ENCODE data around the gene TGFB1.
A peak's percentile ranks its signal among the peaks of the same experiment; 100 is the strongest.

Gene TGFB1

DNA sequence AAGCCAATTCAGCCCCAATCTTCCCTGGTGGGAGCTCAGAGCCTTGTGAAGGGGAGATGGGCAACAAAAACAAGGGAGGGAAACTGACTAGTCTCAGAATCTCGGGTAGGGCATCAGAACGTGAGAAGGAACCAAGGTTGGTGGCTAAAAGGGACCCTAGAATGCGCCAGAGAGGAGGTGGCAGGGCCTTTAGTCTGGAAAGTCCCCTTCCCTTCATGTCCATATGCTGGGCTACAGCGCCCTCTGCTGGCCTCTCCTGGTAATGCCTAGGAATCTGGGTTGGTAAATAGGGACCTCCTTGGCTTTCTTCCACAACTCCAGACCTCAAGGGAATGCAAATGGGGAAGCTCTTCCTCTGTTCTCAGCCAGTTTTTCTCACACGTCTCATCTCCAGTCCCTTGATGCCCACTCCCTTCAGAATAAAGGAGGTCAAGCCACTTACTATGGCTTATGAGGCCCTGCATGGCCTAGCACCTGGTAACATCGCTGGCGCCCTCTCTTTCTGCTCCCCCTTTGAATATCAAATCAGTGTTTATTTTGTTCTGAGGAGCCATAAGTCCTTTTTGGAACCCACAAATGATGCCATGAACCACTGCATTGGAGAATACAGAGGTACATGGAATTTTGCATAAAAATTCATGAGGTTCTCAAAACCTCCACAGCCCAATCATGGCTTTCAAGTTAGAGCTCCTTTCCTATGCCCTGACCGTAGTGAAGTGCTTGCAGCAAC lies 45.1 kb downstream of the TGFB1 start:
- Histone ChIP-seq H4K20me1 (ENCODE audit: control insufficient read depth, insufficient read depth, low read depth, low read length) (no peaks in the 10 kb centered on the region), H3K9me3 (ENCODE audit: control insufficient read depth, insufficient read depth, low read length) (no peaks in the 10 kb centered on the region), H3K27me3 (ENCODE audit: control insufficient read depth, low read length) (no peaks in the 10 kb centered on the region), H3K4me3 (ENCODE audit: low read length) (peak overlapping the region; percentile 97), H3K27ac (ENCODE audit: low read depth, low read length) (peak overlapping the region; percentile 63), H3F3A (ENCODE audit: control insufficient read depth, insufficient read depth) (peaks cover 21% of the 10 kb centered on the region), H3K9me2 (replicated peaks; ENCODE audit: control insufficient read depth, low read length) (no peaks in the 10 kb centered on the region), H3K4me2 (ENCODE audit: low read length) (peak overlapping the region; percentile 97), H3K36me3 (ENCODE audit: control insufficient read depth, low read length) (peaks cover 63% of the 10 kb centered on the region), H3K4me1 (ENCODE audit: control insufficient read depth, low read length) (peaks cover 41% of the 10 kb centered on the region), H3K79me2 (ENCODE audit: control insufficient read depth, low read length) (peaks cover 48% of the 10 kb centered on the region)
- TF ChIP-seq EZH2phosphoT487 (IDR thresholded peaks at IDR 0.05; ENCODE audit: borderline replicate concordance, low read length) (no peak), CTCF (IDR thresholded peaks at IDR 0.05; ENCODE audit: low read depth, low read length, poor library complexity, severe bottlenecking) (peak; percentile 99)

GRCh38 chr19:41307954-41308449 lies 45.7 kb downstream of the TGFB1 start:
- H3K4me2 ChIP-seq (ENCODE audit: low read length), result peak overlapping the region; percentile 97
- H3K79me2 ChIP-seq (ENCODE audit: control insufficient read depth, low read length), result peaks cover 42% of the 10 kb centered on the region
- H4K20me1 ChIP-seq (ENCODE audit: control insufficient read depth, insufficient read depth, low read depth, low read length), result no peaks in the 10 kb centered on the region
- peak overlapping the region; percentile 15 for H3K4me3 ChIP-seq (ENCODE audit: low read length)
- peak overlapping the region; percentile 63 for H3K27ac ChIP-seq (ENCODE audit: low read depth, low read length)
- peaks cover 21% of the 10 kb centered on the region for H3F3A ChIP-seq (ENCODE audit: control insufficient read depth, insufficient read depth)
- no peak for TF ChIP-seq CTCF (IDR thresholded peaks at IDR 0.05; ENCODE audit: low read depth, low read length, poor library complexity, severe bottlenecking)
- no peak for TF ChIP-seq EZH2phosphoT487 (IDR thresholded peaks at IDR 0.05; ENCODE audit: borderline replicate concordance, low read length)
- no peaks in the 10 kb centered on the region for H3K9me3 ChIP-seq (ENCODE audit: control insufficient read depth, insufficient read depth, low read length)
- no peaks in the 10 kb centered on the region for H3K9me2 ChIP-seq (replicated peaks; ENCODE audit: control insufficient read depth, low read length)
- no peaks in the 10 kb centered on the region for H3K27me3 ChIP-seq (ENCODE audit: control insufficient read depth, low read length)
- H3K36me3 ChIP-seq (ENCODE audit: control insufficient read depth, low read length), result peaks cover 63% of the 10 kb centered on the region
- H3K4me1 ChIP-seq (ENCODE audit: control insufficient read depth, low read length), result peaks cover 43% of the 10 kb centered on the region

- H3K9me3 ChIP-seq (ENCODE audit: control insufficient read depth, insufficient read depth, low read length), result no peaks in the 10 kb centered on the region
- H3K4me2 ChIP-seq (ENCODE audit: low read length), result 0 out of 2 replicates have a peak overlapping the region, but pooled peaks have one; percentile 10
- H3K4me3 ChIP-seq (ENCODE audit: low read length), result no peak overlapping the region
- H3K27ac ChIP-seq (ENCODE audit: low read depth, low read length), result peak overlapping the region; percentile 63
- peaks cover 21% of the 10 kb centered on the region for H3F3A ChIP-seq (ENCODE audit: control insufficient read depth, insufficient read depth)
- H3K79me2 ChIP-seq (ENCODE audit: control insufficient read depth, low read length), result peaks cover 37% of the 10 kb centered on the region
- no peaks in the 10 kb centered on the region for H3K9me2 ChIP-seq (replicated peaks; ENCODE audit: control insufficient read depth, low read length)
- no peaks in the 10 kb centered on the region for H4K20me1 ChIP-seq (ENCODE audit: control insufficient read depth, insufficient read depth, low read depth, low read length)
- peaks cover 63% of the 10 kb centered on the region for H3K36me3 ChIP-seq (ENCODE audit: control insufficient read depth, low read length)
- no peaks in the 10 kb centered on the region for H3K27me3 ChIP-seq (ENCODE audit: control insufficient read depth, low read length)
- peaks cover 50% of the 10 kb centered on the region for H3K4me1 ChIP-seq (ENCODE audit: control insufficient read depth, low read length)
- TF ChIP-seq CTCF (IDR thresholded peaks at IDR 0.05; ENCODE audit: low read depth, low read length, poor library complexity, severe bottlenecking) (no peak), EZH2phosphoT487 (IDR thresholded peaks at IDR 0.05; ENCODE audit: borderline replicate concordance, low read length) (no peak)
These were observed 46.4 kb downstream of the TGFB1 start for GRCh38 chr19:41307090-41307875.

Measured in DOHH2 (cell line).